ENCODE results near the gene RAPGEF2.

Gene RAPGEF2

DNA sequence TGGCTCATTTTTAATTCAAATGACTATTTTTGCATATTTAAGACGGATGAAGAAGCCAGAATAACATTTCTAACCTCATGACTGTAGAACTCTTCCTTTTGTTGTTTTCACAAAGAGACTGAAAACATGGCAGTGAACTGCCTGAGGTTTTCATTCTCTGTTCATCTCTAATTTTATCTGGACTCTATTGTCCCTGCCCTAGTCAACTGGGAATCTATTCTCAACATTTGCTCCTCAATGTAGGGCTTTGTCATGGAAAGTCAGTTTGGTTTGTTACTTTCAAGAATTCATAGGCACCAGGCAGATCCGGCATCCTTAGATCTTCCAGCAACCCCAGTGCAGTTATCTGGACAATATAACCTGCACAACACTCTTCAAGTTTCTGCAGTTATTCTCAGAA, 277.0 kb downstream of the RAPGEF2 start:
- no peak for DNase-seq

DNA sequence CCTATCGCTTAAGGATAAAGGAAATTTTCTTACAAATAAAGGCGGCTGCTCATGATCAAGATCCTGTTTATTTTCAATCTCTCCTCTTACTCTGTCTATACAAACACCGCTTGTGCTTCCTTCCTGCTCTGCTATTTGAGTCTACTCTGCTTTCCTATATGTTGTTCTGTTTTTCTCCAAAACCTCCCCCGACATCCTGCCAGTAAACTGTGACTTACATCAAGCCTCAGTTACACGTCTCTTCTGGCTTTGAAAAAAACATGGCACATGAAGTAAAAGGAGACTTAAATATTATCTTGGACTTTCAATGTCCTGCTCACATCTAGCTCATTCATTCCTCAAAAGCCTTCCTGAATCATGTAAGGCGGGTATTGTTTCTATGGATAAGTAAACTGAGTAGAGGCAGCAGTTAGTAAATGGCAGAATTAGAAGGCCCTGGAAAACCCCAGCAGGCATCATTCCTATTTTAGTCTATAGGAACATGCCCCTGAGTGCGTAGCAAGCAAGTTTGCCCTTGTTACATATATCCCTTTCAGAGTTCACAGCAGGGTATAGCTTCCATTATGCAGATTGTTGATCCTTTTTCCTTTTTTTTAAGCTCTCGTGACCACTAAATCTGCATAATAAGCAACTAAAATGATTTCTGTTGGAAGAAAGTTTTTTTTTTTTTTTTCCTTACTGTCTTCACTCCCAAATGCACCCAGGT, 280.1 kb downstream of the RAPGEF2 start:
- no peak for DNase-seq

DNA sequence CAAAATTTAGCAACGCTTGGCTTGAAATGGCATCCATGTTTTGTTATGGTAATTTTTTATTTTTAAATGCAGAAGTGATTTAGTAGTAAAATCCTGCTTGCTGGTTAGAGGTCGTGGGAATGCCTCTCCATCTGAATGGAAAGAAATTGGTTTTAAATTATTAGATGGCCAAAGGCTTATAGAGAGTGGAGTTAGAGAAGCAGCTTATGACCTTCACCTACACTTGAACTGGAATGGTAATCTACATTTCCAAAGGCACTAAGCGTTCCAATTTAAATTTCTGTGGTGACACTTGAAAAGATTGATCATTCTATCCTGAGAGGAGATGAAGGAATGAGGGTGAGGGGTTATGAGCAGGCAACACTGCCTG, 280.7 kb downstream of the RAPGEF2 start:
- DNase-seq: no peak

DNA sequence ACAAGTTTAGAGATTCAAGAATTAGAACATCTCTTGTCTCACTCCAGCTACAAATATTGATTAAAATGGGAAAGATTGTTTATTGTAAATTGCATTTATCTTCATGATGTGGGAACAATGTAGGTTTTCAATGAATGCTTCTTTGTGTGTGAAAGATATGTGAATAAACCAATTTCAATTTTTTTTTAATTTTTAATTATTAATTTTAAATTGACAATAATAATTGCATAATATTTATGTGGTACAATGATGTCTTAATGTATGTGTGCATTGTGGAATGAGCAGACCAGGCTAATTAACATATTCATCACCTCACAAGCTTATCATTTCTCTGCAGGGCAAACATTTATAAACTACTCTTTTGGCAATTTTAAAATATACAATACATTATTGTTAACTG, 281.1 kb downstream of the RAPGEF2 start:
- no peak for DNase-seq

DNA sequence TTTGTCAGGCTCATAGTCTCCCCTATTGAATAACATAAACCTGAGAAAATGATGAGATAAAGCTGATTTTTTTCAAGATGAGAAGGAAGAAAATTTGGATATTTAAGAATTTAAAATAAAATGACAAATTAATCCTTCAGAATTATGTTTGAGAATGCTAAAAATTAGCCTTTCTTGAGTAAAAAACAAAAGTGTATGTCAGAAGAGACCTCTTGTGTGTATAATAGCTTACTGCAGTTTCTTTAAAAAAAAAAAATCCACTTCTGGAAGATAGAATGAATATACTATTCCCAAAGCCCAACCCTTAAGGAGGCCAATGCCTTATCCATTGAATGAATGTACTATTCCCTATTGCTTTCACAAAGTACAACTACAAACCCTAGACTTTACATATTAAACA, 281.8 kb downstream of the RAPGEF2 start:
- no peak for DNase-seq

DNA sequence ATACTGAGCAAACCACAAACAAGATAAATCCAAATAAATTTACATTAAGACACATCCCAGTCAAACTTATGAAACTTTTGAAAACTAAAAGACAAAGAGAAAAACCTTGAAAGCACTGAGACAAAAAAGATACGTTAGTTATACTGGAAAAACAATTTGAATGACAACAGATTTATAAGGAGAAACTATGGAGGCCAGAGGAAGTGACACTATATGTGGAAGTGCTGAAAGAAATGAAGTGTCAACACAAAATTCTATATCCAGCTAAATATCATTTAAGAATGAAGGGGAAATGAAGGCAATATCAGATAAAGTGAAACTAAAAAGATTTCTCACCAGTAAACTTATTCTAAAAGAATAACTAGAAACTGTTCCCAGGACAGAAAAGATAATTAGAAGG, 283.7 kb downstream of the RAPGEF2 start:
- DNase-seq: no peak

DNA sequence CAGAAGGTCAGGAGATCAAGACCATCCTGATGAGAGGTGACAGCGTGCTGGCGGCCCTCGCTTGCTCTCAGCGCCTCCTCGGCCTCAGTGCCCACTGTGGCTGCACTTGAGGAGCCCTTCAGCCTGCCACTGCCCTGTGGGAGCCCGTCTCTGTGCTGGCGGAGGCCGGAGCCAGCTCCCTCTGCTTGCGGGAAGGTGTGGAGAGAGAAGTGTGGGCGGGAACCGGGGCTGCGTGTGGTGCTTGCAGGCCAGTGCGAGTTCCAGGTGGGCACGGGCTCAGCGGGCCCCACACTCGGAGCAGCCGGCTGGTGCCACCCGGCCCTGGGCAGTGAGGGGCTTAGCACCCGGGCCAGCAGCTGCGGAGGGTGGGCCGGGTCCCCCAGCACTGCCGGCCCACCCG, 286.9 kb downstream of the RAPGEF2 start:
- DNase-seq: no peak

DNA sequence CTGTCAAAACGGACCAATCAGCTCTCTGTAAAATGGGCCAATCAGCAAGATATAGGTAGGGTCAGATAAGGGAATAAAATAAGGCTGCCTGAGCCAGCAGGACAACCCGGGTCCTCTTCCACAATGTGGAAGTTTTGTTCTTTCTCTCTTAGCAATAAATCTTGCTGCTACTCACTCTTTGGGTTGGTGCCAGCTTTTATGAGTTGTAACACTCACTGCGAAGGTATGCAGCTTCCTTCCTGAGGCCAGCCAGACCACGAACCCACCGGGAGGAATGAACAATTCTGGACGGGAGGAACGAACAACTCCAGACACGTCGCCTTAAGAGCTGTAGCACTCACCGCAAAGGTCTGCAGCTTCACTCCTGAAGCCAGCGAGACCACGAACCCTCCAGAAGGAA, 287.8 kb downstream of the RAPGEF2 start:
- DNase-seq: no peak

DNA sequence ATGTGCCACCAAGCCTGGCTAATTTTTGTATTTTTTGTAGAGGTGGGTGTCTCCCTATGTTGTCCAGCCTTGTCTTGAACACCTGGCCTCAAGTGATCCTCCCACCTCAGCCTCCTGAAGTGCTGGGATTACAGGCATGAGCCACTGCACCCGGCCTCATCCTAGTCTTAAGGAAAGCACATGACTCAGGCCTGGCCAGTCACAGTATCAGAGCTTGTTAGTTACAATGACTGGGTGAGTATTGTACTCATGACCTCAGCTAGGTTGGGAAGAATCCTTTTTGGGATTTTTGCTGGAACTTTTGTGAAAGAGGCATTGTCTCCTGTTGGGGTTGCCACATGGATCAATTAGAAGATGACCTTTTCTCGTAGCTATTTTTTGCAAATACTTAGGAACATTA, 292.8 kb downstream of the RAPGEF2 start:
- DNase-seq: no peak

DNA sequence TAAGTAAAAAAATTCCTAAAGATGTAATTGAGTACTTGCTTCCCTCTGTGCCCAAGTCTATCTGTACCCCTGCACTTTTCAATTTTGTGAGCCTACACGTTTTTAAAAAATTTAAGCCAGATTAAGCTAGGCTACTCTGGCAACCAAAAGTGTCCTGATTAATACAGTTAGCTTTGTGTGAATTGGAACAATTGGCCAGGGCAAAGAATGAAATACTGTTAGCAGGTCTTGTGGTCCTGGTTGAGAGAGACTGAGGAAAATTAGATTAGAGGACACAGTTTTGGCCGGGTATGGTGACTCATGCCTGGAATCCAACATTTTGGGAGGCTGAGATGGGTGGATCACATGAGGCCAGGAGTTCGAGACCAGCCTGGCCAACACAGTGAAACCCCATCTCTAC, 293.3 kb downstream of the RAPGEF2 start:
- DNase-seq: no peak

DNA sequence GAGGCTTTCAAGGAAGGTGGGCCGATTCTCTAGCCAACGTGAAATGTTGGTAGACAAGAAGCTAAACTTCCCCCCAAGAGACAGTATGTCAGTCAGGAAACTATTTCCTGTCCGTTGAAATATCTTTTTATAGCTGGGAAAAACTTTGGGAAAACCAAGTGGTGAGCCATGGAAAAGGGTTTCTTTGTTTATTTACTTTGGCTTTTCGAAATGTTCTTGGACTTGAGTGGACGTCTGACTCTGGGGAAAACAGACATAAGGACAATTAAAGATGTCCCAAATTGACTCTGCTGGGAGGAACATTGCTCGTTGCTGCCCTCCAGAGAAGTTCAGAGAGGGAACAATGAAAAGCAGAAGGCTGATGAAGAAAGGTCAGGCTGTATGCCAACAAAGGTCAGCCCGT, 295.4 kb downstream of the RAPGEF2 start:
- DNase-seq: no peak

DNA sequence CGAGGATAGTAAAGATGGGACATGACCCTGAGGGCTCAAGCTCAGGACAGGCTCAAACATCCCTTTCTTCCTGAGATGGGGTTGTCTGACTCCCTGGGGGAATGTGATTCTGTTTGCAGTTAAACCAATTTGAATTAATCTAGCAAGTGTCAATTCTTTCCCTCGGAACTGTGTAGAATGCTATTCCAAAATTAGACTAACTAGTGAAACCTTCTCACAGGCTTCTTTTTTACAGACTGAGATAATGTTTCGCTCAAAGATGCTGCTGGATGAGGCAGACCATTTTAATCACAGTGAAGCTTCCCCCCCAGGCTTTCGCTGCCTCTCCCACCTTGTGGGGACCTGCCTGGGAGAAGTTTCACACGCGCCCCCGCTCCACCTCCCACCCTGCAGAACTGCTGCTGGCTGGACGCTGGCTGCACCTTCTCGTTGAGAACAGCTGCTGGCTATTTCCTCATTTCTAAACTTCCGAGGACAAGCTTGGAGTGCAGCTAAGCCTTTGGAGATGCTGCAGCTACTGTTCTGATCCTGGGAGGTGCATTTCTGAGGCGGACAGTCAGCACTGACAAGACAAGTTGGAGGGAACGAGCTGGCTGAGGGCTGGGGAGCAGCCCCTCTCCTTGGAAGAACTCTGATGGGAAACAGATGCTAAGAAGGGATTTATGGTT, 297.8 kb downstream of the RAPGEF2 start:
- DNase-seq: no peak

DNA sequence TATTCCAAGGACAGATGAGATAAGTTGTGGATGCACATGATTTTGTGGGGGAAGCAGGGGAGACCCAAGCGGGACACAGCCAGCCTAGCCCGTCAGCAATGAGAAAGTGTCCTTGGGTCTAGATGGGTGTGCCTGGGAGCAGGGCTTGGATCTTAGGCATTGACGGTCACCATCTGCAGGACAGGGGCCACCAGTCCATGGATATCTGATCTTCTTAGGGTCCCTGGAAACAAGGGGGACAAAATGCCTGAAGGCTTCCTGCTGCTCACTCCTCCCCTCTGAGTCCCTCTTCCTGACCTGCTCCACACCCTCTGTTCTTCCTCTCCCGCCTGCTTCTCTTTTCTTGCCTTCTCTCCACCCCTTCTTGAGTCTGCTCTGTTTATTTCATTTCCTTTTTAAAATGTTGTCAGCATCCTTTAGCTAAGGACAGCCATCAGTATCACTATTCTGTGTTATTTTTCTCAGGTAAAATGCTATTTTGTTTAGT, 298.4 kb downstream of the RAPGEF2 start:
- no peak for DNase-seq

DNA sequence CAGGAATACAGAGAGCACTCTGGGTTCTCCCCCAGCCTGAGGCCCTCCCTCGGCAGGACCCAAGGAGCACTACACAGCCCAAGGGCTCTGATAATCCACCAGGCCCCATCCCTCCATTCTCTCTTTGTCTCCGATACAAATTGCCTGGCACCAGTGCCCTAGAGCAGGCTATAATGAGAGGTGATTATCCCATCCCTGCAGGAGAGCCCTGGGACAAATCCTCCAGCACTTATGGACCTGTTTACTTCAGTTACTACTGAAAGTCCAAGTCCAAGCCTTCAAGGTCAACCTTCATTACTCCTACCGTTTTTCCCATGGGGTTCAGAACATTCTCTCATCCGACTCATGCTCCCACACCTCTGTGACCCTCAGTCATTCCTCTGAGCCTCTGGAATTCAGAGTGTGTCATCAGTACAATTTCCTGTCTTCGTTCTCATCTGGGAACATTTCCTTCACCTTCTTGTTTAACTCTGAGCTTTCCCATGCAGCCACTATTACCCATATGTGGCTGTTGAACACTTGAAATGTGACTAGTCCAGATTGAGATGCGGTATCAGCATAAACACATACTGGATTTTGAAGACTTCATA, 299.0 kb downstream of the RAPGEF2 start:
- no peak for DNase-seq
